ENCODE data around the gene PELI2. TPM values are rescaled to one million over a fixed set of nuclear protein-coding genes. Genes with fewer than 3 reads are reported as not detected.

PELI2 gene
- polyA plus RNA-seq, 5 donors: 8.0 to 12.8 (median 11.0) TPM

DNA sequence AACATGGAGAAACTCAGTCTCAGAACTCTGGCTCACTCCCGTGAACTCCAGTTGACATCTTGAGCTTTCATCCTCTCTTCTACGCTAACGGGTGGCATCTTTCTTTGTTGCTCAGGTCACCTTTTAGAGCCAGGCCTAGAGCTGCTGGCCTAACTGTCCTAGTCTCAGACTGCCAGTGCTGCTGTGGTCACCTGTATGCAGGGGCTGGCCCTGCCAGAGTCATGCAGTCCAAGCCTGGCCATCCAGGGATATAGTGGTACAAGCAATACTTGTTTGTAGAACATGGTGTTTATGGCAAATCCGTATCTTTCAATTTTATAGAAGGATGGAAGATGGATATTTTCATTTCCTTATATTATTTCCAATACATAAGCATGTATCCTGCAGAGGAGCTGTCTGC, 117.2 kb downstream of the PELI2 start:
- DNase-seq: no peak

- no peak for DNase-seq
These were observed 119.2 kb downstream of the PELI2 start for GRCh38 chr14:56237398-56237797.

DNA sequence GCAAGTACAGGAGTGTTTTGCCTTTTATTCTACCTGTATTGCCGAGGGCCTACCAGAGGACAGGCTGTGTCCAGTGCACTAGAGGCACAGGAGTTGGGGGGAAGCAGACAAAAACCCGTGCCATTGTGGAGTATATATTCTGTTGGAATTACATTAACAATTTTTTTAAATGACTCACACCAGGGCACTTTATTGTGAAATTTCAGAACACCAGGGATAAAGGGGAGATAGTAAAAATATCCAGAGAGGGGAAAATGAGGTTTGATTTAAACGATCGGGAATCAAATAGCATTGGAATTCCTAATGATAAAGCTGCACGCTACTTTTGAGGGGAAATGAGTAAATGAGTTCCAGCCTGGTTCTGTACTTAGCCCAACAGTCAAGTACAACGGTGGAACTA, 123.2 kb downstream of the PELI2 start:
- no peak for DNase-seq

GRCh38 chr14:56243110-56243509, 124.9 kb downstream of the PELI2 start:
- no peak for DNase-seq

GRCh38 chr14:56244138-56244789, 126.1 kb downstream of the PELI2 start:
- no peak for DNase-seq

- DNase-seq: no peak
These were observed 129.4 kb downstream of the PELI2 start for GRCh38 chr14:56247495-56248200.

DNA sequence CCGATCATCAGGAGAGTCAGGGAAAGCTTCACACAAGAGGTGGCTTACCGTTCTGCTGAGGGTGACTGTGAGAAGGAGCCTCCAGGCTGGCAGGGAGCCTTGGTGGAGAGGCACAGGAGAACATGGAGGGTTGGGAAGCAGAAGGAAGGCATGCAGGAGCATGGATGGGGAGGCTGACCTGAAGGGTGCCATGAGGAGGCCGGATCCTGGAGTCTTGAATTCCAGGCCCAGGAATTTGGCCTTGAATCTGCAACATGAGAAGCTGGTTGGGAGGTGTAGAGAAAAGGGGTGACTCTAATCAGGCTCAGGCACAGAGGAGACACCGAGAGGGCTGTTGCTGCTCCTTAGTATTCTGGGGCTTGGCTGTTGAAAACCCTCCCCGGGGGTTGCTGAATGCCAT, 130.2 kb downstream of the PELI2 start:
- no peak for DNase-seq

DNA sequence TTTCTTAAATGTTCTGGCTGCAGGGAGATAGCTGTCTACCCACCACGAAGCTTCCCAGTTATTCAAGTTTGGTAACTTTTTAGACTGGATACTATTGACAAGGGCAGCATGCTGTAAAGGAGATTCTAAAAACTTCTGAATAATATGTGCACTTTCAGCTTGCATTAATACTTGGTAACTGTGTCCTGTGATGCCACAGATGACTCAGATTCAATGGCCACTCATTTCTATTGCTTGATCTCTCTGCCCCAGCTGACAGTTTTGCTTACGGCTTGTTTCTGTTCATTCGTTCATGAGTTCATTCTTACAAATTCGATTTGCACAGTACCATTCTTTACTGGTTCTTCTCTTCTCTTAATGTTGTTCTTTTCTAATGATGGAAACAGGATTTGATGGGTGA, 142.8 kb downstream of the PELI2 start:
- no peak for DNase-seq

DNA sequence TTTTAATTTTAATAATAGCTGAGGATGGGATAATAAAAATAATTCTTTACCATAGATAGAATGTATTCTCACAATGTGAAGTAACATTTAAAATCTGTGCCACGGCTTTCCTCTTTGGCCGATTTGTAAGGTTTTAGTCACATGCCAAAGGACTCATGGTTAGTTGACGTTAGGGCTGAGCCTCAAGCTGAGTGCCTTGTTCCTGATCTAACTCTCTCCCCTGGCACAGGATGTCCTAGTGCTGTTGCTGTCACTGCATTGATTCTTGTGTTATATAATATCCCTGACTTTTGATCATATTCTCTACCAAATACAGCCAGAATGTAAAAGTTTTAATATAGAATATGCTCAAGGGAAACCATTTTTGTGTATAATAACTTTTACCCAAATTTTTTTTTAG, 144.3 kb downstream of the PELI2 start:
- DNase-seq: no peak

GRCh38 chr14:56268039-56268438, 149.8 kb downstream of the PELI2 start:
- no peak for DNase-seq

DNA sequence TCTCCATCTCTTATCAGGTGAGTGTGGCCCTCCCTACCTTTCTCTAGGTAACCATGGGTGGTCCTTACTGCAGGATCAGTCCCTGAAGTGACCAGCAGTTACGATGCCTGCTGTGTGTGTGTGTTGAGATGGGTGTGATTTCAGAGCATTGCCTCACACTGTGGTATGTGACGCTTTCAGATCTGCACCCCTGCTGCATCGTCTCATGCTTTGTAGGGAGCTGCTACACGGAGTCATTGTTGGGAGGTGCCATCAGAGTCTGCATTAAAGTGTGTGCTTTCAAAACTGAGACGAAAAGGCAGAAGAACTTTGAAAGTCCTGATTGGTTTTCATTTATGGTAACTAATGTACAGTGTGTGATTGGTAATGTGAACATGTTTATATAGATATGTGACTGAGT, 150.5 kb downstream of the PELI2 start:
- DNase-seq: no peak

DNA sequence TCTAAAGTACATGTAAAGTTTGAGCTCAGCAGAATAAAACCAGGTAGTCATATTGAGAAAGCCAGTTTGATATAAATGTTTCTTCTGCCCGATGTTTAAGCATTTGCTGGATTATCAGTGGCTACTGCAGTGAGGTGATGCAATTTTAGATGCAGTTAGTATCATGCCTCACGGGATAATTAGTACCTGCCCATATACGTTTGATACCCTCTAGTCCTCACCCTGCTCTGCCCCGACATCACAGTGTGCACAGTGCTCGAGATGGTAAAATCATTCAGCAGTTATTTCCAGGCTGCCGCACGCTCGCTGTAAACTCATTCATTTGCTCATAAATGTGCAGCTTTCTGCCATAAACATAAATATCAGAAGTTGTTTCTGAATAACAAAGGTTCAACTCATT, 152.7 kb downstream of the PELI2 start:
- DNase-seq: no peak

DNA sequence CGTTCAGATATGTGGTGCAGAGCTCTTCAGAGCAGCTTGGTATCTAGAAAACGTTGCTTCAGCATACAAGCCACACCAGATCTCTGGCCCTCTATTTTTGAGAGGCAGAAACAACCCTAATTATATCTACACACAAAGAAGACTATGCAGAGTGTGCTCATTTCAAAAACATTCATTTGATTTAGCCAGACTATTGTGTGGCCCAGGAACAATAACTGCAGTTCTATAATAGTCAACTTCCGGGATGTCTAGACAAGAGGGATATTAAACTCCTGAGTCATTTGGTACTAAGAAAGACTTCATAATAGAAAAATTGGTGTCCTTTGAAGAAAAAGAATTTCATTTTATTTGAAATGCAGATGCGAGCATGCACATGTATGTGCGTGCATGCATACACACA, 153.8 kb downstream of the PELI2 start:
- no peak for DNase-seq

DNA sequence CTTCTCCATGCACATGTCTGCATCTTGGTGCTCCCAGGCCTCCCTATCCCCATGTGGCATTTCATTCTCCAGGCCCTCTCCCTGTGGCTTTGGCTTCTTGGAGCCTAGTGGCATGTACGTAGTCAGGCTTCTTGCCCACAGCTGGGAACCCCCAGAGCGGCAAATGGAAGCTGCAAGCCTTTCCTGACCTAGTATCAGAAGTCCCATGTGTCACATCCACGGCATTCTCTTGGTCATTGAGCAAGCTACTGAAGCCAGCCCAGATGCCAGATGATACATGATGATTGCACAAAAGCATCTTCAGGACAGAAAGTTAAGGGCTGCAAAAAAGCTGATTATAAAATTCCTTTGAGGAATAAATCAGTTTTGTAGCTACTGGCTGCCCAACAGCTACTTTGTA, 154.9 kb downstream of the PELI2 start:
- DNase-seq: no peak

DNA sequence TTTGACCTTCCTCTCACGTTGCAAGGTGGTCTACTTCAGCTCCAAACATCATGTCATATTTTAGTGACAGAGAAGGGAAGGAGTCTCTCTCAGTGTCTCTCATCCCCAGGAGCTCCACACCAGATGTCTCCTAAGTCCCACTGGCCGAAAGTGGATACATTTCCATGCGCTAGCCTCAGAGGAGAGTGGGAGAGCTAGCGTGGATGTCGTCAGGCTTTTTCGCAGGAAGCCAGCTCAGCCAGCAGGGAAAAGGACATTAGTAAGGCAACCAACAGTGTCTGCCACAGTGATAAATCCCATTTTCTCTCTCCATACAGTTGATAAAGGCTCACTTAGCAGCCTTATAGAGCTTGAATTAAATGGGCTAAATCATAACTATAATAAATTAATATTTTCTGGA, 155.7 kb downstream of the PELI2 start:
- no peak for DNase-seq

DNA sequence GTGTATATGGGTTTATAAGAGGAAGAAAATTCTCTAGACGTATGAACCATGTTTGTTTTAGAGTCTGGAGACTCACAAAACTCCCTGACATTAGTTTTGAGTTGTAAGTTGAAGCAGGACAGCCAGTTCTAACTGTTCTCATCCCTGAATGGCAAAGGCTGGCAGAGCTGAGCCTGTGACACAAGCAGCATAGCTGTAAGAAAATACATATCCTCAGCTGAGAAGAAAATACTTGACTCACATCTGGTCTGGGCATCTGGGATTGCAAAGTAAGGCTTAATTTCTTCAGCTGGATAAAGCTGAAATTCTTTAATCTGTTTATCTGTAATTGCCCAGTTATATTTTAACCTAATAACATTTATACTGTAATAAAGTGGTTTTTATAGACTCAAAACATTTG, 156.3 kb downstream of the PELI2 start:
- no peak for DNase-seq

- DNase-seq: no peak
These were observed 157.9 kb downstream of the PELI2 start for GRCh38 chr14:56276108-56276507.

DNA sequence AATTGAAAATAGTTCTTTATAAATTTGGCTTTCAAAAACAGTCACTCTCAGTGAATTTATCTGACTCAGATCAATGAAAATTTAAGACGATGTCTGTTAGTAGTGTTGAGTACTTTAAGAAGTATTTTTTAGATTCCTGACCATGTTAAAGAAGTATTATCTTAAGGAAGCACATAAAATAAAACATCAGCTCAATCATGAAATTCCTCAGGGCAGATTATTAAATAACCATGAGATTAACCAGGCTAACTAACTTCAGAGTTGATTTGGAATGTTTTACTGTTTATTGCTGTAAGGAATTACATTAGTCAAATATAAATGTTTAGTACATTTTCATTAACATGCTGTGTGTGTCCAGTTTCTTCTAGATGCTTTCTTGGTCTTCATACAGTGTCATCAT, 160.2 kb downstream of the PELI2 start:
- DNase-seq: no peak

DNA sequence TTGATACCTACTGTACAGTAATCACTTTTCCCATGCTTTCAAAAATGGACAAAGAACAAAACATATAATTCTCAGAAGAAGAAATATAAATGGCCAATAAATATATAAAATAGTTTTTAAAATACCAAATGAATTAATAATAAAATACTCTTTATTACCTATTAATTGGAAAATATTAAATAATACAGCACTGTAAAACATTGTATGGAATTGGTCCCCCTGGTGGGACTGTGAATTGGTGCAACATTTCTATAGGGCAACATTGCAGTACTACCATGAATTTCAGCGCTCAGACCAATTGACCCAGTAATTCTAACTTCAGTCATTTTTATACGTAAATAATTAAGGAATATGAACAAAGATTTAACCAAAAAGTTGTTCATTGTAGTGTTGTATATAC, 162.6 kb downstream of the PELI2 start:
- DNase-seq: no peak

DNA sequence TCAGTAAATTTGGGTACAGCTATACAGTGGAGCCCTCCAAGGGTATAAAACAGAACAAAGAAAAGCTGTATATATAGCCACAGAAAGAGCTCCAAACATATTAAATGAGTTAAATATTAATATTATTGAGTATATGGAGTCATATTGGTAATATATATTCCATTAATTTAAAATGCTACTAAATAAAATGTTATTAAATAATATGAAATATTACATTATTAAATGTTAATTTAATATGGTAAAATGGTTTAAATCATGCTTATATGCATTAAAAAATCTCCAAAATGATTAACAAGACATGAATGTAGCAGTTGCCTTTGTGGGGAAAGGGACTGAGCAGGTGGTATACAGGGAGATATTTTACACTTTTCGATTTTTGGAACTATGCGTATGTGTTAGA, 164.0 kb downstream of the PELI2 start:
- no peak for DNase-seq

DNA sequence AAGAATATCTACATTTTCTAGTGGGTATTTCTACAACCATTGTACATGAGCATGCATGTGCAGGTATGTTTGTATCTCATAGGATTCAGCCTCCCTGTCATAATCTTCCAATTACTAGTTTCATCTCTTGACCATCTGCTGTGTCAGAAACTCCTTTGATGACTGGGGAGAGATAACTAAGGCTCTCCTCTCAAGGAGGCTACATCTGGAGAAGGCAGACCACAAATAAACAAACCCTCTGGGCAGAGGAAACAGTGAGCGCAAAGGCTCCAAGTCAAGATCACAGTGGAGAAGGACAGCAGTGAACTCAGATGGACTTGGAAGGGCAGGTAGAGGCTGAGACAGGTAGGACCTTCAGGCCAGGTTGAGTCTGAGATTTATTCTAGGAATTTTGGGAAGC, 166.4 kb downstream of the PELI2 start:
- no peak for DNase-seq

DNA sequence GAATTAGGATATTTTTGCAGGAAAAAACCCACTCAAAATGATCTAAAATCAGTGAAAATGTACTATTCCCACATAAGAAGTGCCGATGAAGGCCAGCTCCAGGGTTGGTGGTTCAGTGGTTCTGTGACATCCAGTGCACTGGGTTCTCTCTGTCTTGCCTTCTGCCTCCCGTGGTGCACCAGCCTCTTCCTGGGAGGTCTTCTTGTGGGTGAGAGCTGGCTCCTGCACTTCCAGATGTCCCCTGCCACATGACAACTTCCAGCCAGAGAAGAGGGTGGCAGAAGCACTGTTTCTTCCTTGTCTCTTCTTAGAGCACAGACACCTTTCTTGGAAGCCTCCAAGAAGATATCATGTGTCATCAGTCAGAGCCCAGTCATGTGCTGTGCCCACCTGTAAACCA, 170.9 kb downstream of the PELI2 start:
- DNase-seq: no peak

- no peak for DNase-seq
These were observed 172.0 kb downstream of the PELI2 start for GRCh38 chr14:56290195-56290594.

DNA sequence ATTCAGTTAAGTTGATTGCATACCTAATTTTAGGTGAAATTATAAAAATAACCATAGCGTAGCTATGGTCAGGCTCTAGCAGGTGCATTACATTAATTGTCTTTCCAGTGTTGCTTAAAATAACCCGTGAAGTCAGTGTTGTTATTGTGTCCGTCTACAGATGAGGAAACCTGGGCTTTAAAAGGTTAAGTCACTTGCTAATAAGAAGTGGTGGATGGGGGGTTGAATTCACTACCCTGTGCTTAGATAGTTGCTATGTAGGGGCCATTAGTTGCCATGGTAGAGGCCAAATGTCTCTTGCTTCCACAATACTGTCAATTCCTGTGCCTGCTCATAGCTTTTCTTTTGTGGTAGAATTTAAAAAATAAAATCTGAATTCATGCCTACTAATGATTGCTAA, 174.8 kb downstream of the PELI2 start:
- no peak for DNase-seq

All from right lung (tissue), 5 donors.